SU-DHL-6 (cell line): ENCODE measurements around the gene FKRP.

Source experiments
- H2AFZ ChIP-seq: fragments of 200-600 bp; sonication (generic); 2 replicates; pipeline ENCODE4 v1.6.1; 2014; ENCODE audit warnings: low read depth, mild to moderate bottlenecking, moderate library complexity, mixed read lengths, antibody characterized with exemption, low read length; ENCODE audit not compliant: severe bottlenecking
- H3F3A ChIP-seq: fragments of 200-600 bp; shearing (Covaris generic); 2 replicates; pipeline ENCODE4 v1.6.0; 2016; ENCODE audit warnings: antibody characterized with exemption, mild to moderate bottlenecking; ENCODE audit not compliant: insufficient read depth
- H3K27ac ChIP-seq: fragments of 200-600 bp; sonication (generic); 2 replicates; pipeline ENCODE4 v1.5.1; 2016; ENCODE audit warnings: low read depth, mild to moderate bottlenecking, low read length, moderate library complexity, mixed read lengths
- H3K27me3 ChIP-seq: fragments of 200-600 bp; sonication (generic), shearing (Covaris generic); 2 replicates; pipeline ENCODE4 v1.6.0; 2014; ENCODE audit warnings: mild to moderate bottlenecking, low read length
- H3K36me3 ChIP-seq: fragments of 200-600 bp; sonication (generic); 2 replicates; pipeline ENCODE4 v1.6.1; 2014; ENCODE audit warnings: mild to moderate bottlenecking, low read length, mixed read lengths
- H3K4me2 ChIP-seq: fragments of 300-600, 200-600 bp; shearing (Covaris generic), sonication (generic); 2 replicates; pipeline ENCODE4 v1.6.0; 2014; ENCODE audit warnings: low read length, low read depth, mild to moderate bottlenecking; ENCODE audit not compliant: poor library complexity, severe bottlenecking
- H3K4me3 ChIP-seq: fragments of 200-600 bp; sonication (generic); 2 replicates; pipeline ENCODE4 v1.5.1; 2014; ENCODE audit warnings: antibody characterized with exemption, low read length, mild to moderate bottlenecking, mixed read lengths; ENCODE audit not compliant: insufficient read depth, poor library complexity, severe bottlenecking
- H3K79me2 ChIP-seq: fragments of 200-600 bp; sonication (generic); 2 replicates; pipeline ENCODE4 v1.6.1; 2014; ENCODE audit warnings: mild to moderate bottlenecking, low read length, moderate library complexity; ENCODE audit not compliant: insufficient read depth
- H3K9ac ChIP-seq: fragments of 200-600 bp; sonication (generic); 2 replicates; pipeline ENCODE4 v1.7.0; 2014; ENCODE audit warnings: mild to moderate bottlenecking, low read length
- H3K9me2 ChIP-seq: fragments of 200-600 bp; sonication (generic); replicated peaks from 2 replicates; pipeline ENCODE4 v1.6.1; 2014; ENCODE audit warnings: low read length; ENCODE audit not compliant: insufficient read depth
- H3K9me3 ChIP-seq: fragments of 200-600 bp; sonication (generic); 2 replicates; pipeline ENCODE4 v1.6.1; 2014; ENCODE audit warnings: low read length, mixed read lengths; ENCODE audit not compliant: insufficient read depth
- H4K20me1 ChIP-seq: fragments of 200-600 bp; sonication (generic); 2 replicates; pipeline ENCODE4 v1.6.1; 2014; ENCODE audit warnings: low read depth, mild to moderate bottlenecking, antibody characterized with exemption, low read length, moderate library complexity, mixed read lengths
- CTCF ChIP-seq: fragments of 200-600 bp; sonication (generic); IDR thresholded peaks from one replicate; pipeline ENCODE4 v1.5.1; 2017; ENCODE audit warnings: antibody characterized with exemption, mild to moderate bottlenecking, low read length, moderate library complexity; ENCODE audit not compliant: insufficient read depth, poor library complexity, severe bottlenecking
- EZH2phosphoT487 ChIP-seq: fragments of 200-600 bp; sonication (generic), shearing (Covaris generic); conservative IDR thresholded peaks from 2 replicates; pipeline ENCODE4 v1.6.1; 2018; ENCODE audit warnings: mild to moderate bottlenecking, antibody characterized with exemption, low read length, moderate library complexity, mixed read lengths

FKRP gene

GRCh38 chr19:46717034-46717715 is 28.7 kb upstream of the FKRP start, which contains the start of gene PRKD2:
PRKD2 (minus strand) TSS chr19:46717114; CDS start chr19:46716370, 744 bp downstream.
- Histone ChIP-seq H3K79me2 (peaks cover 21% of the 10 kb centered on the region), H3K27ac (peak within 1 kb of the TSS; percentile 94), H3K36me3 (no peaks in the 10 kb centered on the region), H3K4me2 (peak within 1 kb of the TSS; percentile 86), H2AFZ (peak within 1 kb of the TSS; percentile 16), H3K9me2 (no peaks in the 10 kb centered on the region), H3K9ac (peak within 1 kb of the TSS; percentile 95), H3K27me3 (no peaks in the 10 kb centered on the region), H3K4me3 (peak within 1 kb of the TSS; percentile 95), H3K9me3 (no peaks in the 10 kb centered on the region), H4K20me1 (no peaks in the 10 kb centered on the region), H3F3A (peaks cover 44% of the 10 kb centered on the region)
- no peak for TF ChIP-seq CTCF
- no peak for TF ChIP-seq EZH2phosphoT487

- no peak overlapping the region for H2AFZ ChIP-seq
- H3K79me2 ChIP-seq = peaks cover 21% of the 10 kb centered on the region
- H3K9me2 ChIP-seq = no peaks in the 10 kb centered on the region
- H3K27me3 ChIP-seq = no peaks in the 10 kb centered on the region
- H3K9me3 ChIP-seq = no peaks in the 10 kb centered on the region
- peak overlapping the region; percentile 95 for H3K9ac ChIP-seq
- H3K27ac ChIP-seq = peak overlapping the region; percentile 94
- no peaks in the 10 kb centered on the region for H4K20me1 ChIP-seq
- H3F3A ChIP-seq = peaks cover 42% of the 10 kb centered on the region
- no peak for TF ChIP-seq CTCF
- no peak for TF ChIP-seq EZH2phosphoT487
- peak overlapping the region; percentile 95 for H3K4me3 ChIP-seq
- no peaks in the 10 kb centered on the region for H3K36me3 ChIP-seq
- H3K4me2 ChIP-seq = peak overlapping the region; percentile 86
Measured at GRCh38 chr19:46717716-46718143, 28.1 kb upstream of the FKRP start.

- Histone ChIP-seq H3K27me3 (no peaks in the 10 kb centered on the region), H3F3A (peaks cover 36% of the 10 kb centered on the region), H3K79me2 (peaks cover 21% of the 10 kb centered on the region), H3K4me3 (peak overlapping the region; percentile 95), H3K9me3 (no peaks in the 10 kb centered on the region), H3K9ac (peak overlapping the region; percentile 95), H3K27ac (peak overlapping the region; percentile 94), H3K9me2 (no peaks in the 10 kb centered on the region), H3K36me3 (no peaks in the 10 kb centered on the region), H4K20me1 (no peaks in the 10 kb centered on the region), H3K4me2 (peak overlapping the region; percentile 86), H2AFZ (no peak overlapping the region)
- TF ChIP-seq CTCF = no peak
- TF ChIP-seq EZH2phosphoT487 = no peak
Measured at GRCh38 chr19:46718157-46718933, 27.5 kb upstream of the FKRP start.
